Raji (cell line): ENCODE measurements around the gene IL36A.

Experiments
- POLR2A ChIP-seq: IDR thresholded peaks from 2 replicates; pipeline ENCODE4 v1.6.1; 2011; ENCODE audit warnings: low read depth, low read length, control low read depth; ENCODE audit not compliant: insufficient read depth

The IL36A gene

DNA sequence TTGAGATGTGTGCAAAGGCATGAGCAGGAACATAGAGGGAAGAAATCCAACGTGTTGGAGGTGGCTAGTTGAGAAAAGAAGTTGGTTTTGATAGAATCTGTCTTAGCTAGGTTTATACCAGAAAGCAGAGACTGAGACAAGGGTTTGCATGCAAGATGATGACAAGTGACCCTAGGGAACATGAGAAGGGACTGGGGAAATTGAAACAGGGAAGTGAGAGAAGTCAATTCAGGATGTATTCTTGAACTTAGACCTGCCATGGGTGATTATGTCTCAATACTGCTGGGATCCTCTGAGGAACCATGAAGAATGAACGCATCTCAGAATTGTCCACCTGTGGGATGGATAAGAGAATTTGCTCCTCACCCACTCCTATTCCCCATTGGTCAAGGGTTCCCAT lies 20.5 kb downstream of the IL36A start:
- TF ChIP-seq POLR2A = no peak

DNA sequence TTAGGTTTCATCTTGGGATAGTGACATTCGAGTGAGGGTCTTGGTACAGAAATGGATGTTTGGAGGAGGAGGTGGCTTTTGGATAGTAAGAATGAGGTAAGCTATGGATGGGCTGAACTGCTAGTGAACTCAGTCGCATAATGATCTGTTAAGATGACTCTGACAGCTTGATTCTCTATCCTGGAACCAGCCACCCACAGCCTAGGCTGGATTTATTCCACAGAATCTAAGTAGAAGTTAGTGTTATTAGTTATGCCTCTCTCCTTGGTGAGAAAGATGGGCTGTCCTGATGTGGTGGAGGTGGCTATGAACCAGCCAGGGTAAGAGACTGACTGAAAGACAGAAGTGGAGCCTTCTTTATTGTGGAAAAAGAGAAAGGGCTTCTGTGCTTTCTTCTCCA lies 22.4 kb downstream of the IL36A start:
- TF ChIP-seq POLR2A = no peak

DNA sequence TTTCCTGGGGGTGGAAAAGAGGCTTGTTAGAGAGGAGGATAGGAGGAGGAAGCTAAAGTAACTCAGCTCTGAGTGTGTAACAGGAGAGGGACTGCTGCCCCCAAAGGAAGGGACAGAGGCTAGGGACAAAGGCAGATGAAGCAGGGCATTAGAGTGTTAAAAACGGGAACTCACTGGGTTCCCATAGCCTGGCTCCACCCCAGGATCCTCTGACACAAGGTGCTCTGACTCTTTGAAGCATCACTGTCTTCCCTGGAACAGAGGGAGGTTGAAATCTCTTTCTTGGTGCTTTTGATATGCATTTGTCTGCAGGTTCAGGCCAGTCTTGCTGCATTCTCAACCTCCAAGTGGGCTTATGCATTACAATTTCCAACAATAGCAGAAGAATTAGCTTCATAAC lies 22.9 kb downstream of the IL36A start:
- no peak for TF ChIP-seq POLR2A

DNA sequence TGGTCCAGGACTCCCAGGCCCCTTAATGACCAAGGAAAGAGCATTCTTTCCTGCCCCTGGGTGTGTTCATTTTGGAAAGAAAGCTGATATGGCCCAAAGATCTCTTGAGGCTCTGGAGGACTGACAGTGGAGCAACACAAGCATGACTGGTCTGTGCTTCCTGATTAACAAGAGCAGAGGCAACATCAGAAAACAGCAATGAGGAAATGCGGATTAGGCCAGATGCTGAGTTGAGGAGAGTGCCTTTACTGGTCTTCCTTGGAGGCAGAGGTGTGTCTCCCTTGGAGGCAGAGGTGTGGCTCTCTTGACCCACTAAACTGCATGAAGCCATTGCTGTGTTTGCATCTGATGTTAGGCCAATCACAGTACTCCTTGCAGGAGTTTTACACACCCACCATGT lies 27.5 kb downstream of the IL36A start:
- no peak for TF ChIP-seq POLR2A

DNA sequence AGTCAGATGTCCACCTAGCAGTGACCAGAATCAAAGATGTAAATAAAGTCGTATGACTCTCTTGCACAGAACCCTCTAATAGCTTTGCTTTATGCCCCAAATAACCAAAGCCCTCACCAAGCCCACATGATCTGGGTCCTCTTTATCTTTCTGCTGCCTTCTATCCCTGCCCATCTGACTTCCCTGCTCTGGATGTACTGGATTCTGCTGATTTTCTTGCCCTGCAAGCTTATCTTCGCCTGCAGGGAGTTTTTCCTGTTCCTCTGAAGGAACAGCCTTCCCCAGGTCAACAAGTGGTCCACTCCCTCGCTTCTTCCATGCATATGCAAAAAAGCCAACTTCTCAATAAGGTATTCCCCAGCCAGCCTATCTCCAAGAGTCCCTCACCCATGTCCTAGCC lies 28.8 kb downstream of the IL36A start:
- no peak for TF ChIP-seq POLR2A

DNA sequence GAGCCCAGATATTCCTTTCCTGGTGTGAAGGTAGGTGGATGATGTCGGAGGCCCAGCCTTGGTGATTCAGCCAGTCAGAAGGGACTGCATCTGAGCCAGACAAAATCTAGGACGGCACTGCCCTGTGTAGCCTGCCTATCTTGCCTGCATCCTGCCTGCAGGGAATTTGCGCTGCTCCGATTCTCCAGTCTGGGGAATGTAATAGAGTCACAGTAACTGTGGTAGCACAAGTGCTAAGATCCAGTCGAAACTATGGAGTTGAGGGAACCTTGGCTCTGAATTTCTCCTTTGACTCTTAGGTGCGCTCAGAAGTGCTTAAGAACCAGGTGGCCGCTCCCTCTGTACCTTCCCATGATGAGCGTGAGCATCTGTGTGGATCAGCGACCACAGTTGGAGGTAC lies 31.5 kb downstream of the IL36A start:
- TF ChIP-seq POLR2A = no peak

DNA sequence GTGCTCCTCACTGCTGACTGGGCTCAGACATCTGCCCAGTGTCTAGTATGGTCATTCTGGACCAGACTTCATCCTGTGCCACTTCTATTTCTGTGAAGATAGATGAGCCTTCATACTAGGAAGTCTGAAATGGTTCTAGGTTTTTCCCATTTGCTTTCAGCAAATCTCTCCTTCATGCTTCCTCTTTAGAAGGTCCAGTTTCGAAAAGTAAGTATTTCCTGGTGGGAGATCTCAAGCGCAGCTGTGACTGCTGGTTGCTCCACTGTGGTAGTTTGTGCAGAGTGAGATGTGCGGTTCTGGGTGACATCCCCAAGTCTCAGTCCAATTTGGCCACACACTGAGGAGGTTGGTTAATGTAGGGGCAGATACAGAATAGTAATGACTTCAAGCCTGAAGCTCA lies 33.0 kb downstream of the IL36A start:
- TF ChIP-seq POLR2A = no peak

DNA sequence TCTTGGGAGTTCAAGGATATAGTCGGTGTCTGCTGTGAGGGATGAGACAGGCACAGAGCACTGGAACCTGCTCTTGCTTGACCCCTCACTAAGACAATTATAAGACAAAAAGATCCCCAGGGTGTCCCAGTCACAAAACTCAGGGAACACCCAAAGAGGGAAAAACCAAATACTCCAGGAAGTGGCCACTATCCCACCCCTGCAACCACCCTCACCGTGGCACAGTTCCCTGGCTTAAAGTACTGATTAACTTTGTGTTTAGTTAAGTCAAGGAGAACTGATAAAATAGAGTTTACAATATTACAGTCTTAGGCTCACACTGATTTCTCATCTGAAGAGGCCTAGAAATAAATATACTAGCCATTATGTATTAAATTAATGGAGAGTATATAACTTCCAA lies 33.9 kb downstream of the IL36A start:
- TF ChIP-seq POLR2A = no peak

DNA sequence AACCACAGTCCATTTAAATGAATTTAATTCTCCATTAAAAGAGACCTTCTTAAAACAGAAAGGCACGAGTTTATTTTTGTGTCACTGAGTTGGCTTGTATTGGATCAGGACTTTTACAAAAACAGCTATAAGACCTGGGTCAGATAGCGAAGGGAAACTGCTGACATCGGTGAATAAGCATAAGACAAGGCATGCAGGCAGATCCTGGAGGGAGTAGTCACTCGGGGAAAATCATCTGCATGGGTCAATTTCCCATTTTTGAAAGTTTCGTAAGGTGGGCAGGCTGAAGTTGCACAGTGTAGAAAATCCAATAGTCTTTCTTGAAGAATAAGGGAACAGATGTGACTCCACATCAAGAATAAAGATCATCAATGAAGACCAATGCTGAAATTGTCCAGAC lies 34.5 kb downstream of the IL36A start:
- no peak for TF ChIP-seq POLR2A

DNA sequence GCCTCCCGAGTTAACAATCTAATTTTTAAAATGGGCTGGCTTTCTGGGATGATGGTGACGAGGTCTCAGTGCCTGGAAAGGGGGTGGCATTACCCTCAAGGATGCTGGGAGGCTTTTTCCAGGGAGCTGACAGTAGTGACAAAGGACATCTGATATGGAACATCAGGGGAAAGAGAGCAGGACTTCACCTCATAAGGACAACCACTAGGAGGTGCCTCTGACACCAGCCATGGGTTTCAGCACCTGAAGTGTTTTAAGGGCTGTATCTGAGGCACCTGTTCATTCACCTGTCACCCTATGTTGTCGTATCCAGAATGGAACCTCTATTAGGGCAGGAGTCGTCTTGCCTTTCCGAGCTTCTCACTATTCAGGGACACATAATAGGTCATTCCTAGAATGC lies 36.6 kb downstream of the IL36A start:
- no peak for TF ChIP-seq POLR2A

DNA sequence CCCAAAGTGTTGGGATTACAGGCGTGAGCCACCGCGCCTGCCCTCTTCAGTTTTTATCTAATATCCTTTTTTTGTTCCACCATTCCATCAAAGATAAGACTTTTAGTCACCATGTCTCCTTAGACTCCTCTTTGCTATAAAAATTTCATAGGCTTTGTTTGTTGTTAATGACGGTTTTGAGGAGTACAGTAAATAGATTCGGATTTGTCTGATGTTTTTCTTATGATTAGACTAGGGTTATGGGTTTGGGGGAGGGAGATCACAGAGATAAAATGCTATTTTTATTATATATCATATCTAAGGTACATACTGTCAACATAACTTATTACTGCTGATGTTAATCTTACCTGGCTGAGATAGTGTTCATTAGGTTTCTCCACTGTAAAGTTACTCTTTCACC lies 41.2 kb downstream of the IL36A start:
- no peak for TF ChIP-seq POLR2A

DNA sequence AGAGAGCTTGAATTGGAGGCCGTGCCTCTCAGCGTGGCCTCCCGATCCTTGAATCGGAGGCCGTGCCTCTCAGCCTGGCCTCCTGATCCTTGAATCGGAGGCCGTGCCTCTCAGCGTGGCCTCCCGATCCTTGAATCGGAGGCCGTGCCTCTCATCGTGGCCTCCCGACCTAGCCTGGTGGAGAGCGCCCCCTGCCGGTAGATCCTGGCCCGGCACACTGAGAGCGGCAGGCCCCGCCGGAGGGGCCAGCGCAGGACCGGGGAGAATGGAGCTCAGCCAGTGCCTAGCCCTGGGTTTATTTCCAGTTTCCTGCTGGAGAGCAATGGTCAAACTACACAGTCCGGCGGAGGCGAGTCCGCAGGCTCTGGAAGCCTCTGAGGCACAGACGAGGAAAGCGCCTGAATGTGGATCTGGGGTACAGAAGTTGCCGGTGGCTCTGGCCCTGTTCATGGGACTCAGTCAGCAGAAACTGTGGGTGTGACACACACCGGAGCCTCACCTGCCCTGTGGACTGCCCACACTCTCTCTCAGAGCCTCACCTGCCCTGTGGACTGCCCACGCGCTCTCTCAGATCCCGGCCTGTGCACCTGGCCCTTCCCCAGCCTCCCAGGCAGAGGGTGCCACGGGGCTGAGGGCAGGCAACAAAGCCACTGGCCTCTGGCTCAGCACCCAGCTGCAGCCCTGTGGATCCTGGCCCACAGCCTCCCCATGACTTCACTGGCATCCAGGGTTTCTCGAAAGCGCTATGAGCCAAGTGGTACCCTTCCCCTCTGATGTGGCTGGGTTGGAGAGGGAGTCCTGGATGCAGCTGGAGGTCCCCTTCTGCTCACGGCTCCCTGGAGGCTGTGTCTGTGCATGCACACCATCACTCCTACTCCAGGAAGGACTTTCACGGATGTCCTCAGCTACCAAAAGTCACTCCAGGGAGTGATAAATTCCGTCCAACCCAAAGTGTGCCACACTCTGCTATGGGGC lies 45.9 kb downstream of the IL36A start:
- TF ChIP-seq POLR2A = no peak

DNA sequence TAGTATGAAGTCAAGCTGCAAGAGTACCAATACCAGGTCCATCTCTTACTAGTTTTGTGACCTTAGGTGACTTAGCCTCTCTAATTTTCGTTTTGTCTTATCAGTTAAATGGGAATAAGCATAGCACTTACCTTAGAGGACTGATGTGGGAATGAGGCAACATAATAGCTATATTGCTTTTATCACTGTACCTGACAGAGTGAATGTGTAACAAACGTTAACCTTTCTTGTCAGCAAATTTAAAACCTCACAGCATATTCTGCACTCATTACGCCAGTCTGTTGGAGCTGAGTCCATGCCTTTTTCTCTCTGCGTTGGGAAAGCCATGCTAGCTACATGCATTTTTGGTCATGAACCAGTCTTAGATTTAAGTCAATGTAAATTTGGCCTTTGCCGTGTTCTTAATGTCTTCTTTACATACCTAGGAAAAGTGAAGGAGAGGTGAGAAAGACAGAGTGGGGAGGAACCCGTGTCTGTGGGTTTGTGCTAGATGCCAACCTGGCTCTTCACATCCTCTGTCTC lies 47.2 kb downstream of the IL36A start, which contains the start of gene IL36B:
Gene IL36B, minus strand, starts transcription at position 472 of the 522 bp plus-strand sequence.
- TF ChIP-seq POLR2A = no peak

DNA sequence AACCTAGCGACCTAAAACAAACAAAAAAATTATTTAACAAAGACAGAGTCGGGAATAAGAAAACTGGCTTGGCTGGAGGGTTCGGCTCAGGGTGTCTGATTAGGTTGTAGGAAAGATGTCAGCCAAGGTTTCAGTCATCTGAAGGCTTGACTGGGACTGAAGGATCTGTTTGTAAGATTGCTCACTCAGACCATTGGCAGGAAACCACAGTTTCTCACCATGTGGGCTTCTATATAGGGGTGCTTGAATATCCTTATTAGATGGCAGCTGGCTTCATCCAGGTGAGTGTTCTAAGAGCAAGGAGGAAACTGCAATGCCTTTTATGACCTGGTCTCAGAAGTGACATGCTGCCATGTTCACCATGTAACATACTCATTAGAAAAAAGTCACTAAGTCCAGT lies 48.4 kb downstream of the IL36A start:
- no peak for TF ChIP-seq POLR2A

DNA sequence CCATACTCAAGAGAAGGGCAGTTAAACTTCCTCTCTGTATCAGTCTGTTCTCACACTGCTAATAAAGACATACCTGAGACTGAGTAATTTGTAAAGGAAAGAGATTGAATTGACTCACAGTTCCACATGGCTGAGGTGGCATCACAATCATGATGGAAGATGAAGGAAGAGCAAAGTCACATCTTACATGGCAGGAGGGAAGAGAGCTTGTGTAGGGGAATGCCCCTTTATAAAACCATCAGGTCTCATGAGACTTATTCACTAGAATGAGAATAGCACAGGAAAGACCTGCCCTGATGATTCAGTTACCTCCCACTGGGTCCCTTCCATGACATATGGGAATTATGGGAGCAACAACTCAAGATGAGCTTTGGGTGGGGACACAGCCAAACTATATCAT lies 48.8 kb downstream of the IL36A start:
- TF ChIP-seq POLR2A = no peak

DNA sequence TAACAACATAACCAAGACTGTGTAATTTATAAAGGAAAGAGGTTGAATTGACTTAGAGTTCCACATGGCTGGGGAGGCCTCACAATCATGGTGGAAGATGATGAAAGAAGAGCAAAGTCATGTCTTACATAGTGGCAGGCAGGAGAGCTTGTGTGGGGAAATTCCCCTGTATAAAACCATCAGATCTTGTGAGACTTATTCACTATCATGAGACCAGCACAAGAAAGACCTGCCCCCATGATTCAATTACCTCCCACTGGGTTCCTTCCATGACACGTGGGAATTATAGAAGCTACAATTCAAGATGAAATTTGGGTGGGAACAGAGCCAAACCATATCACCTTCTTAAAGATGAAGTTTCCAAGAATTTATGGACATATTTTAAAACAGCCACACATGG lies 51.3 kb downstream of the IL36A start:
- no peak for TF ChIP-seq POLR2A
